ENCODE data around the gene MYO16.

DNA sequence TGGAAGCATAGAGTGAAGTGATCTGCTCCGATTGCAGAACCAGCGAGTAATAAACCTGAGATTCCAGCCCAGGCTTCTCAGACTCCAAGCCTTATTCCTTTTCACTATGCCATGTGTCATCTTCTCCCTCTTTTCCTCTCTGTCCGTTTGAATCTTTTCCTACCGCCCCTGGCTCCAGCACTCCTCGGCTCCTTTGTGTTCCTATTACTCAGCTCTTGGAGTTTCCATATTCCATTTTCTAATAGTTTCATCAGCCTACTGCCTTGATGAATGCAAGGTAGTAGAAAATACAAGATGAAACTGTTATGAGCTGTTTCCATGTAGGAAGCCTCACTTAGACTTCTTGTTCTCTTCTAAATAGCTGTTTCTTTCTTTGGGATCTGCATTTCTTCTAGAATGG, 138.6 kb downstream of the MYO16 start:
- TF ChIP-seq CTCF (IDR thresholded peaks at IDR 0.05) (no peak), POLR2A (IDR thresholded peaks at IDR 0.05) (no peak), POLR2AphosphoS5 (IDR thresholded peaks at IDR 0.05) (no peak)

All from breast epithelium (tissue), 3 donors.